GM18861 (cell line): ENCODE measurements around the gene ENOX1.

ENCODE experiments used
- ATAC-seq: cut with Tn5 transposase; IDR thresholded peaks from one replicate; pipeline ENCODE4 v1.9.1; 2021; ENCODE audit not compliant: unreplicated experiment

ENOX1 gene

DNA sequence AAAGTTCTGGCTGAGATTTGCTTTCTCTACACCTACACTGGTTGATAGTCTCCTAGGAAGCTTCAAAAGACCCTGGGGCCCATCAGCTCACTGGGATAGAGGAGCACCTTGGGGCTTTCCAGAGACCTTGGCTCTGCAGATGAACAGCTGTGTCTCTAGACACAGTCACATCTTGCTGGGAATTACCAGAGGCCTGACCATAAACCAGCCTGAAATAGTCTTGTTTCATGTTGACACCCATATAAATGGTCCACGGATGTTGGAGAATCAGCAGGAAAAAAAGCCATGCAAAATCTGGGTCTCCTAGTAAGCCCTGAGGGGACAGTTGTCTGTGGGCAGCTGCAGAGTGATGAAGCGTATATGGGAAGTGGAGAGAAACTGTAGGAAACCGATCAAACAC, 555.8 kb downstream of the ENOX1 start:
- ATAC-seq = no peak

DNA sequence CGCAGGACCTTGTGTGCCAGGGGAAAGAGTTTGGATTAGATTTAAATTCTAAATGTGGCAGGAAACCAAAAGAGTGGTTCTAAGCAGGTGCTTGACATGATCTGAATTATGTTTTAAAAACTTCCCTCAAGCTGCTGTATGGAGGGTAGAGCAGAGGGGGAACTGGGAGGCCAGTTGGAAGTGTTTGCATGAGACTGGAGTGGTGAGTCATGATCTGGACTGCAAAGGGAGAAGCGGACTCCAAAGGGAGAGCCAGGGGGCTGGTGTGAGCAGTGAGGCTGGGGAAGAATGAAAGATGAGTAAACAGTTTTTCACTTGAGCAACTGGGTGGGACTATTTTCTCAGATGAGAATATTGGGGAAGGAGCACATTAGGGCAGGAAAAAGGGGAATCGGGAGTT, 557.3 kb downstream of the ENOX1 start:
- ATAC-seq = no peak

DNA sequence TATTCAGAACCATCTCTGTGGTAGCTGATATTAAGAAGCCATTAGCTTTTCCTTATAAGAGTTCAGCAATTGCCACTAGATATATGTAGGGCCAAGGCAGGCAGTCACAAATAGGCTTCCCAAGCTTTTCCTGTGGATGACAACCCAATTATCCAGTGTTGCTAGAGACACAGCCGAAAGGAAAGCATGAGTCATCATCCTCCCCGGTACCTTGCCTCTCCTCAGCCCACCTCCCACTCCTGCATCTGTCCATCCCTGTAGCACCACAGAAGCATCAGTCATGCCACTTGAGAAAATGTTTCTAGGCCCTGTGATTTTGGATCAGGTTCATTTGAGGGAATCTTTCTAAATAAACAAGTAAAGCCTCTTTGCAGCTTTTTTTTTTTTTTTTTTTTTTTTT, 559.1 kb downstream of the ENOX1 start:
- no peak for ATAC-seq

DNA sequence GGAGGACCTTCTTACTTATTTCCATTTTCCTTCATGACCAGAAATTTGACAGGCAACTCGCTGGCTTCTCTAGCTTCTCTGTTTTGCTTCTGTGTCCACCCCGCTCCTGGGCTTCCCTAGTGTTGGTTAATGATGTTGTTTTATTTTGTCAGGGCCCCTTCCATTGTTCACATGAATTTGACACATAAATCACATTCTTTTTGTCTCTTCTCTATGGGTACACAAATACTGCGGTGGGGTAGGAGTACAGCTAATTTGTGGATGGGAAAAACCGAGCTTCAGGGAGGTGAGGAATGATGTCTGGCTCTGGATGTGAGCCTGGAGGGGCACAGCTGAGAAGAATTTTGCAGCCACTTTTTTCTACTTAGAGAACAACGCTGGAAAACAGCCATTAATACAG, 563.6 kb downstream of the ENOX1 start:
- ATAC-seq = no peak

DNA sequence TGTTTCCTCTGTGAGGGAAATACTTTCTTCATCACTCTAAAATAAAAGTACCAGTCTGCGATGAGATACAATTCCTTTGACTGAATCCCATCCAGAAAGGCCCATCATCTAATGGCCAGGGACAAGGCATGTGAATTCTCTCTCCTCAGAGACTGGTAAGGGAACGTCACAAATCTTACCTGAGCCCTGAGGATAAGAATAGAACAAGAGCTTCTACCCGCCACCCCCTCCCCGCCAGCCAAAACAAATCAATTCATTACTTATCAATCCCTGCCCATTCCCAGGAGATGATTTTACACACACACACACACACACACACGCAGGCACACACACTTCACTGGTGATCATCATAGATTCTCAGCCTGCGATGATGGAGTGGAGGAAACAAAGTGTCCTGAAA, 564.7 kb downstream of the ENOX1 start:
- ATAC-seq = no peak

DNA sequence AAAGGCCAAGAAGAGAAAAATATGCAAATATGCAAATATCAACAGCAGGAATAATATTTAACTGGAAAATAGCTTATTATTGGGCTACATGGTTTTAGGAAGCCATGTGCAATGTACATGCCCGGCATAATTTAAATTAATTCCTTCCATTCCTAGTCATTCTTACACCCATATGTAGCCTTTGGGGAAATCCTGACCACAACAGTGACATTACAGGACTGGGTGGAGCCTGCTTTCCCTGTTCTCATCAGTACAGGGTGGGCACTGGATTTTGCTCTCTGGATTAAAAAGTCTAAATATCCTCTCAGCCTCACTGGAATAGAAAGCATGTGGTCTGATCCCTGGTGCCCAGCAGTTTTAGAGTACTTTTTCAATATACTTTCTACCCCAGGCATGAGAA, 565.2 kb downstream of the ENOX1 start:
- no peak for ATAC-seq

DNA sequence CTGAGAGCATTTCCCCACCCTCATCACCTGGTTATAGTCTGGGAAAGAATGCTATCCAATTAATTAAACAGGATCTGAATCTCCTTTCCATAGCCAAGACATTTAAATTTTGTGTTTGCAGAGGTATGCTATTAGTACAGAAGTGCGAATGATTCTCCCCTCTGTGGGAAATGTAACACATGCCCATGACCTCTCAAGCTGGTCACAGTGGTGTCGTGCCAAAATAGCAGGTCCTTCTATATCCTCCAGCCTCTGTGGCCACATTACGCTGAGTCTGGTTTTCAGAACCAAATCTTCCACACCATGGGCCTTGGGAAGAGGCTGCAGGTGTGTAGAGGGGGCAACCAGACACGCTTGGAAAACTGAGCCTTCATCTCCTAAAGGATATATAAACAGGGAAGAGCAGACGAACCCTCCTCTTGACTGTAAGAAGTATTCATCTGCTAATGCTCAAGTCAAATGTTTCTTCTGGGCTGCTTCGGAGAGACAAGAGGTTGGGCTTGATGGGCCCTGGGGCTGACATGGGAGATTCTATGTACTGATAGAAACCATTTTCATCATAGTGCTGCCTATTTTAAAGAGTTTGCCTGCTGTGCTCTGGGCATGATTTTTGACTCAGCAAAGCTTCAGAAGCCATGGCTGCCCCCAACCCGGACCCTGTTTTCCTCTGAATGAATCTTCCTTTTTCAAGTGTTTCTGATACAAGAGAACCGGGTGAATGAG, 565.7 kb downstream of the ENOX1 start:
- no peak for ATAC-seq

DNA sequence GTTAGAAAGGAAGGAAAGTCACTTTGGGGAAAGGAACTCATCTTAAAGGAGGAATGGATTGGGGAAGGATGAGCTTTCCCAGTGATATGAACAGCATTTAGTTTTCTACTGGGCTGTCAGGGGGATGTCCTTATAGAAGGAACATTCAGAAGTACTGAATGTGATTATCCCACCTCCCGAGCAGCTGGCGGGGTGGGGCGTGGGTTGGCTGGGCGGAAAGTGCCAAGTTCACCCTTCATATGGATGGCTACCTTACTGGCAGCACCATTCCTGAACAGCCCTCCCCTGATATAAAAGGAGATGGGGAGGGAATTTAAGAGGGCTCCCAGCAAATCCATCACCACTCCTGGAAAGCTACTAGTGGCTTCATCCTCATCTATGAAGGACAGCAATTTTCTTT, 572.6 kb downstream of the ENOX1 start:
- no peak for ATAC-seq

DNA sequence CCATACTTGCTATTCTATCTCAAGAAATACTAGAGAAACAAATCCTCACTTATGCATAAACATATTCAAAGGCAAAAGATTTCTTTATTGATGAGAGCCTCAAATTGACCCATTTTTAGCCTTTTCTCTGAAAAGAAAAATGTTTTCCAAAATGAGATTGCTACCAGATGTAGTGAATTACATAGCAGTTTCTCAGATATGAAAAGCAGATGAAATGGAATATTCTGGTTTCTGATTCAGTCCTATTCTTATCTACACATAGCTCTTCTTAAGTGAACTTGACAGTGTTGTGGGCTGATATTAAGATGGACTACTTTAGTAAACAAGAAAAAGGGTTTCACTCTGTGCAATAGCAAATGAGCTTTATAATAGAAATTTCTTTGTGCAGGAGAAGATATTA, 579.9 kb downstream of the ENOX1 start:
- ATAC-seq = no peak

DNA sequence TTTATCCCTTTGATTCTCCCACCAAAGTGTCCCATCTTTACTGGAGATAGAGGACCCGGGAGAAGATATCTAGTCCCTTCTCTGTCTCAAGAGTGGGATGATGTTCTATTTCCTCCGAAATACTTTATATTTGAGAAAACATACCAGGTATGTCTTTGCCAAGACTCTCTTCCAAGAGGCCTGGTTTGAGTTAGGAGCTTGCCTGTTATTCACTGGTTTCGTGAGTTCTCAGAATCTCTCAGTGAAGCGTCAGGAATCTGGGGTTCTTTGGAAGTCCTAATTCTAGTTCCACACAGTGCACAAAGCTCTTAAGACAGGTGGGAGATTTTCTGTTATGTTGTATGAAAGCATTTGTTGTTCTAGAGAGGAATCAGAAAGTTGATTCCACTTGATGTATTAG, 581.4 kb downstream of the ENOX1 start:
- no peak for ATAC-seq

DNA sequence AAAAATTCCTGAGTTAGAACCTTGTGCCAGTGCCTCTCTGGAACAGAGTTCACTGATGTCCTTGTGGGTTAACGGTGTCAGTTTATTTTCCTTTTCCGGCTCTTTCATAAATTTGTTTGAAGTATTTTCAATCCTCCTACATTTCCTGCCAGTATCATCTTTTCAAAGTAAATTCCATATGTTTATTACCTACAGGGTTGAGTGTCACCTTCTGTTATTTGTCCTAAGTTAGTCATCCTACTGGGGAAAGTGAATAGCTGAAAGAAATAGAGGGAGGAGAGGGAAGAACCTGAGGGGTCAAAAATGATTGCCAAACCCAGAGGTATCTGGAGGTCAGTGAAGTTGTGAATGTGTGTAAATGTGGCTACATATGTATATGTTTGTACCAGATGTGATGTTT, 582.2 kb downstream of the ENOX1 start:
- ATAC-seq = no peak

DNA sequence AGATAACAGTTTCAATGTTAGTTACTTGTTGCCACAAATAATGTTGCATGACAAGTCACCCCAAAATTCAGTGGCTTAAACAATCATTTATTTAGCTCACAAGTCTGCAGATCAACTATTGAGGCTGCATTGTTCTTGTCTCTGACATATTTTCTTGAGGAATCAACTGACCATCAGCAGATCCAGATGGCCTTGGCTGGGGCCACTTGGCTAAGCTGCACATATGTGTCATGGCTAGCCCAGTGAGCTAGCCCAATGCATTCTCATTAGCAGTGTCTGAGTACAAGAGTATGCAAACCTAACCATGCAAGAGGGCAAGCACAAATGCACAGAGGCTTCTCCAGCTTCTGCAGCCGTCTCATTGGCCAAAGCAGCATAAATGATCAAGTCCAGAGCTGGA, 583.0 kb downstream of the ENOX1 start:
- ATAC-seq = no peak

DNA sequence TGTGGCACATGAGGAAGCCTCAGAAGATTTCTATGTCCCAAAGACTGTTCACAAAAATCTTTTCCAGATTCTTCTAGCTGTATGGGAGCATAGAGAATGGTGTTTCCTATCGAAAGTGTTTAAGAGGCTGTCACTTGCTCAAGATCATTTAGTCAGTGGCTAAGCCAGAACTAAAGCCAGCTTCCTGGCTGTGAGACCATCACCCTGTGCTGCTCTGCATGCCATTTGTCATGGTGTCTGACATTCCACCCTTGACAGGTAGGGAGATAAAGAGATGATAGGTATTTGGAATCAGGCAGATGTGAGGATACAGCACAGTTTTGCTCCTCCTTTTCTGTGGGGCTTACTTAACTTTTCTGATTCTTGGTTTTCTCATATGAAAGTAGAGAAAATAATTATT, 586.0 kb downstream of the ENOX1 start:
- ATAC-seq = no peak

DNA sequence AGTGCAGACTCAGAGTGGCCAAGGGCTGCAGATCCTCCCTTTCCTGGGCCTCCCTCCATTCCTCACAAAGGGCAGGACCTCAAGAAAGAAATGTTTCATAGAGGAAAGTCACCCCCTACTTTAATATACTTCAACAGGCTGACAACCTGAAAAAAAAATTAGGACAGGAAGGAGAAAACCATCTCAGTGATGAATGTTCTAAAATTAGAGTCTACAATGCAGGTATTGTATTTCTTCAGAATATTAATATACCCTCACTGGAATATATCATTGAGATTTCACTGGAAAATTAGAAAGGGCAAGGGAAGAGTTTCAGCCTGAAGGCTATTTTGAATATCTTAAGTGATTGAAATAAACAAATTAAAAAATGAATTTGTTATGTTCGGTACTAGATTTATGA, 586.5 kb downstream of the ENOX1 start:
- ATAC-seq = no peak

DNA sequence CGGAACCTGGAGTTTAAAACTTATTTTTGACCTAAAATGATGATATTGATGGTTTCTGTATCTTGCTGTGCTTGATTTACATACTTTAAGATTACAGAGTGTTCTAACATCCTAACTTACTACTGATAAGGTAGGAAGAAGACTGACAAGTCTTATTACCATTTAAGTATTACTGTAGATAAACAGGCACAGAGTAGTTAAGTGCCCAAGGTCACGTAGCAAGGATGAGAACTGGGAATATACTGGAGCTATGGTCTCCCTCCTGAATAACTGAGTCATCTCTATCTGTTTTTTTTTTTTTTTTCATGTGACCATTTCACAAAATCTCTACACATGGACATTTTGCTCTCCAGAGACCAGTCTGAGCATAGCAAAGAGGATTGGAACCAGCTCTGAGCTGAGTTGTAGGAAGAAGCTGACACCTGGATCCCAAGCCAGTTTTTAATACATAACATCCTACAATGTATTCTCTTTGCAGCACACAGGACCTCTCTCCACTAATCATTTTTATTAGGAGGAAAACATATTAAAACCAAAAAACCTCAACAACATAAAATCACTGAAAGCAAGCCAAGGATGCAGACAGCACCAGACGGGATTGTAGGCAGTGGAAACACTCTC, 589.9 kb downstream of the ENOX1 start:
- no peak for ATAC-seq

DNA sequence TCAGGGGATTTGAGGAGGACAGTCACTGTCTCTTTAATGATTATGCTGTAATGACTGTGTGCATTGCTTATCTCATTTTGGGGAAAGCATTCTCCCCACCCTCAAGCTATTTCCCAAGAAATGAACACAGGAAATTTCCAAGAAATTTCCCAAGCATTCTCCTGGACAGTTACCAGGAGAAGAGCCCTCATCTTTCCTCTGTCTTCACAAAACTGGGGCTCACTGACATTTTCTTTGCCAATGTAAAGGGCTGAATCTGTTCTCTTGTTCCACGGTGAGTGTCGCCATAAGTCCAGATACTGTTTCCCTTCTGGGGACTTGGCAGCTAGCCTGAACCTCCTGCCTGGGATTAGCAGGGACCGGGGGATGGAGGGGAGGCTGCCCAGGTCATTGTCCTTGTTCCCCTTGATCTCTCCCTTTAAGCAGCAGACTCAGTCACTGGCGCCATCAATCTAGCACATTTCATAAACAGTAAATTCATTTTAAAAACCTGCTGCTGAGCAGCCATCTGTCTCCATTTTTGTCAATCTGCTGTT, 590.6 kb downstream of the ENOX1 start:
- no peak for ATAC-seq

DNA sequence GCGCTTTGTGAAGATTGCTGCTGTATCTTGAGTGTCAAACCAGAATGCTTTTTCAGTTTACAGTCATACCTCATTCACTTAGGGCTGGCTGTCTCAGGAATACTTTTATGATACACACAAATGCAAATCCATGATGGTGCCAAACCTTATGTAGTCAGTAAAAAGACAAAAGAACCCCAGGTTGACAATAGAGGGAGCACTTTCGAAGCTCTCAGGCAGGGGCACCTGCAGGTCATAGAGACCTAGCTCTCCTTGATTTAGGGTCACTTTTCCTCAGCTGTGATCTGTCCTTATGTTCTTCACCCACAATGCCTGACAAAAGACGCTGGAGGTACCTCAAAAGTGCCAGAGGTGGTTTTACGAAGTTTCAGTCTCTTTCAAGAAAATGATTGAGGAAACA, 591.2 kb downstream of the ENOX1 start:
- no peak for ATAC-seq

DNA sequence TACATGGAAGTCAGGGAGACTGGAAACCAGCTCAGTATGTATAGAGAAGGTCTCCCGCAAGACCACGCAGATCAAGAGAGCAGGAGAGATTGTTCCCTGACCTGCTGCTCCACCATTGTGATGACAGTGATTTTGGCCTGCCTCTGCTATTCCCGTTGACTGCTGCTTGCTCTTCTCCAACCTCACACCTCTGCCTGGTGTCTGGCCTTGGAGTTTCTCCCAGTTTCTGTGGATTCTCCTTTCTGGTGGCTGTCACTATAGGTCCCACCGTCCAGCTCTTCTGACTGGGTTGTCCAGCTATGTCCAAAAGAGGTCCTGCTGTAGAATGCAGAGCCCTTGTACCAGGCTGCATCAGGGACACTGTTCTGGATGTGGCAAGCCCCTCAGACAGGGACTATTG, 591.7 kb downstream of the ENOX1 start:
- no peak for ATAC-seq

DNA sequence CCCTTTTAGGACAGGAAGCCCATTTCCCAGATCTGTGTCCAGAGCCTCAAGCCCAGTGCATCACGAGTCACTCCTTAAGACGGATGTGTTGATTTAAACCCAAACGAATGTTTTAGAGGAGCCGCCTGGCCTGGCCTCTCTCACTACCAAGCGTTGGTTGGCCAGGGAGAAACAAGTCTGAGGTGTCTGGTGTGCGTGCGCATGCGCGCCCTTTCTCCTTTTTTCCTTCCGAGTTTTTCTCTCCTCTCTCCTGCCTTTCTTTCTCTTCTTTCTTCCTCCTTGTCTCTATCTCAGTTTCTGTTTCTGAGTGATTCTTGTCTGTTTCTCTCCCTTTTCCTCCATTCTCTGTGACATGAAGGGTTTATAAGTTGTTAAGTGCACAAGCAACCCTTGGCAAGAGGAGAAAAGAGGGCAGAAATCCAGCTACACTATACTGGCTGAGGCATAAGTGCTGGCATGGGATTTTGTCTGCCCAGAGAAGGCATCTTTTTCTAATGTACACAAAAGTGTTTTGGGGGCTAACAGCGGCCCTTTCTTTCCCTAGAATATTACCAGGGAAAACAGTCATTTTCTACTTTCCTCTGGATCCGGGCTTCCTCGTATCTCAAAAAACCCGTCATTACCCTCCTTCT, 592.9 kb downstream of the ENOX1 start:
- ATAC-seq = no peak

DNA sequence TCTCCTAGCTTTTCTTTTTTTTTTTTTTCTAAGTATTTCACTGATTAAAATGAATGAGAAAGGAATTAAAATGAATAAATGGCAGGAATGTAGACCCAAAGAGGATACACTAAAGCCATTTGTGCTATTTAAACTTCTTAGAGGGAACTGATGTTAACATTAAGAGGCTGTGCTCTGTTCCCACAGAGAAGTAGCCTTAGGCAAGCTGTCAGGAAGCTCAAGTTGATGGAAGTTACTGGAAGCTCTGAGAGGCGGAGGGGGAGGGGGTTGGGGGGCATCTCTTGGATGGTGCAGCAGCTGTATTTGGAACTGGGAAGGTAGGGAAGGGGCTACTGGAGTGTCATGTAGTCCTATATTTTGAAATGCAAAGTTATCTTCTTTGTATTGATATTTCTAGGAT, 595.2 kb downstream of the ENOX1 start:
- ATAC-seq = no peak

DNA sequence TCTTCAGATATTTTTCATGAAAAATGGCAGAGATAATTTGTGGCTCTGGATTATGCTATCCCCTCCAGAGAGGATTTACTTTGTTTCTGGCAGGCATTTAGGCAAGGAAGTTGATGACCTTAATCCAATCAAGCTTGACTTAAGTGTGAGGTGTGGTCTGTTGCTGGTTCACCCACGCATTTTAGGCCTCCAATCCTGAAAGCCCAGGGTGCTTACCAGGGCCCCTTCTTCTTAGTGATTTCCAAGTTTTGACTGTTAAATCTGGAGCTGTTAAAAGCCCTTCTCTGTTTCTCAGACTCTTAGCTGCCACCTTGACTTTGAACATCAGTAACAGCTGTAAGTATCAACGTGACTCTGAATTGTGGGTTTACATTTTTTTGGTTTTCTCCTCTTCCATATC, 601.5 kb downstream of the ENOX1 start:
- ATAC-seq = no peak

DNA sequence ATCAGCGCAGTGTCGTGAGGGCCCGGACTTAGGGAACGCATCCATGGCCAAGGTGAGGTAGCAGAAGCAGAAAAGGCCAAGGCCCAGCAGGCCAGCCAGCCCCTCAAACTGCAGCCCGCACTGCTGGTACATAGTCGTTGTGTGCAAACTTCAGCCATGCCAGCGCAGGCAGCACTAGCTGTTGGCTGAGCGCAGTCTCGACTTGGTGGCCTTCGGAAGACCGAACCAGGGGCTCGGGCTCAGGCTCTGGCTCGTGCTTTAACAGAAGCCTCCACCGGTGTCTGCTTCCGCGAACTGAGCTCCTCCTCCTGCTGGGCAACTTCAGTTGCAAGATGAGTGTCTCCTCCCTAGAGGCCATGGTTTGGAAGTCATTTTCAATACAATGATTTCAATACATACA, 605.9 kb downstream of the ENOX1 start:
- no peak for ATAC-seq
